Natural killer cell (primary cell): ENCODE measurements around the gene ESR2. TPM values are rescaled to one million over a fixed set of nuclear protein-coding genes. Genes with fewer than 3 reads are reported as not detected.
A peak's percentile ranks its signal among the peaks of the same experiment; 100 is the strongest.

ENCODE experiments used
- ATAC-seq, 3 donors: fragments of 150-1000 bp in 2 of 3; fragments of 200-7000 bp in 1 of 3; cut with Tn5 transposase; 1 replicate in 1 of 3; 2 replicates in 2 of 3; pipeline ENCODE4 v1.10.0; 2021; ENCODE audit warnings: mild to moderate bottlenecking in 2 of 3, moderate library complexity in 2 of 3
- DNase-seq, 2 donors: peaks; one replicate each; pipeline versions ENCODE4 v3.0.0 to v3.0.0-alpha.2; 2013 to 2021; ENCODE audit warnings: mixed read lengths in 1 of 2
- H3K27ac ChIP-seq: one replicate; pipeline ENCODE4 v1.5.1; 2013; ENCODE audit warnings: mild to moderate bottlenecking, low read length
- H3K27me3 ChIP-seq: one replicate; pipeline ENCODE4 v1.6.1; 2013; ENCODE audit warnings: low read length; ENCODE audit not compliant: control insufficient read depth, insufficient read depth
- H3K36me3 ChIP-seq: one replicate; pipeline ENCODE4 v1.6.1; 2013; ENCODE audit warnings: low read length; ENCODE audit not compliant: control insufficient read depth, insufficient read depth
- H3K4me1 ChIP-seq: one replicate; pipeline ENCODE4 v1.6.1; 2013; ENCODE audit warnings: low read length; ENCODE audit not compliant: control insufficient read depth, insufficient read depth
- H3K4me3 ChIP-seq: one replicate; pipeline ENCODE4 v1.5.1; 2013; ENCODE audit warnings: low read length
- H3K9me3 ChIP-seq: one replicate; pipeline ENCODE4 v1.6.1; 2013; ENCODE audit warnings: low read length; ENCODE audit not compliant: control insufficient read depth, insufficient read depth
- H3K27ac Mint-ChIP-seq, 2 donors: one replicate each; pipeline ENCODE4 v1.8.0; 2022; ENCODE audit warnings: mild to moderate bottlenecking in 2 of 2, mixed read lengths in 2 of 2, moderate library complexity in 1 of 2
- H3K27me3 Mint-ChIP-seq, 2 donors: one replicate each; pipeline ENCODE4 v1.8.0; 2022; ENCODE audit warnings: low read depth in 2 of 2, mixed read lengths in 2 of 2
- H3K36me3 Mint-ChIP-seq: one replicate; pipeline ENCODE4 v1.8.0; 2022; ENCODE audit warnings: mixed read lengths
- H3K4me1 Mint-ChIP-seq, 2 donors: one replicate each; pipeline ENCODE4 v1.8.0; 2022; ENCODE audit warnings: mixed read lengths in 2 of 2
- H3K4me3 Mint-ChIP-seq: one replicate; pipeline ENCODE4 v1.8.0; 2022; ENCODE audit warnings: mild to moderate bottlenecking, moderate library complexity, mixed read lengths
- H3K9me3 Mint-ChIP-seq, 2 donors: one replicate each; pipeline ENCODE4 v1.8.0; 2022; ENCODE audit warnings: mixed read lengths in 2 of 2
- CTCF ChIP-seq: fragments of 200-600 bp; IDR thresholded peaks from one replicate; pipeline ENCODE4 v1.8.0; 2022; ENCODE audit warnings: antibody characterized with exemption
- WGBS: methylation state at CpG from one replicate; pipeline ENCODE4 v1.1.7; 2013; ENCODE audit warnings: missing lambda C conversion rate; ENCODE audit not compliant: insufficient coverage; 5-methylcytosine and 5-hydroxymethylcytosine counted together
- intact Hi-C: fragments of 100-400 bp; cut with micrococcal nuclease; formaldehyde crosslinking; loops from one replicate; pipeline ENCODE4 v1.14.2; 2022
- total RNA-seq, 4 donors: library from RNA; stranded (reverse); fragments of 120-200 nt in 1 of 4; gene quantifications; one replicate each; pipeline versions ENCODE4 v1.2.3 to v1.2.4, GENCODE V29; 2013 to 2022

The ESR2 gene
- total RNA-seq, 3 donors from 2014 or later (not counting 1 experiment from before 2014, with no cell fraction given), result 0.53 TPM; not detected in 2

DNA sequence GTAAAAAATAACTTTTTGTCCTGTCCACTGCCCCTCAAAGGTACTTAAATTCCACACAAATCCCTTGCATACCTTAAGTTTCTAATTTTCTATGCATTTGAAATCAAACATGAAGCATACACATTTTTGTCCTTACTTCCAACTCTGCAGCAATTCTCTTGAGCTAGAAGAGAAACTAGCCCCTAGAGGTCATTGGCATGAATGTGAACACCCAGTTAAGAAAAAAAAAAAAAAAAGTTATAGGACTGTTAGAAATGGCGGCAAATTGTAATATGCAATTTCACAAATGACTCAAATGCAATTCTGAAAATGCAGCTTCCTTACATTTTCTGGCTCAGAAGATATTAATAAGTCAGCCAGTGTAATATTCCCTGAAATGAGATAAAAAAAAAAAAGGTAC lies 4.6 kb upstream of the ESR2 start:
- Mint-ChIP-seq H3K27ac (no peak overlapping the region), H3K27me3 (peaks cover 20 to 38% of the 10 kb centered on the region in 2 donors), H3K9me3 (no peaks in the 10 kb centered on the region), H3K4me1 (peaks cover 14 to 18% of the 10 kb centered on the region in 2 donors), H3K4me3 (no peak overlapping the region), H3K36me3 (no peaks in the 10 kb centered on the region)
- no peaks in the 10 kb centered on the region for H3K36me3 ChIP-seq
- H3K4me3 ChIP-seq, result no peak overlapping the region
- H3K9me3 ChIP-seq, result no peaks in the 10 kb centered on the region
- H3K27me3 ChIP-seq, result peaks cover 5% of the 10 kb centered on the region
- ATAC-seq (no peak), DNase-seq (no peak)
- no CpG with 5 or more reads among the region's 1 CpG for WGBS
- no peak for TF ChIP-seq CTCF
- H3K27ac ChIP-seq, result no peak overlapping the region
- peaks cover 15% of the 10 kb centered on the region for H3K4me1 ChIP-seq
- intact Hi-C loops, result no loop called here

GRCh38 chr14:64296561-64296960 lies 2.4 kb upstream of the ESR2 start:
- Mint-ChIP-seq H3K9me3 (no peaks in the 10 kb centered on the region), H3K4me1 (peaks cover 18 to 19% of the 10 kb centered on the region in 2 donors), H3K27me3 (peaks cover 30 to 40% of the 10 kb centered on the region in 2 donors), H3K27ac (no peak overlapping the region), H3K4me3 (no peak overlapping the region), H3K36me3 (no peaks in the 10 kb centered on the region)
- no peak for TF ChIP-seq CTCF
- no peak overlapping the region for H3K27ac ChIP-seq
- no peak overlapping the region for H3K4me3 ChIP-seq
- H3K27me3 ChIP-seq, result peaks cover 13% of the 10 kb centered on the region
- no peaks in the 10 kb centered on the region for H3K9me3 ChIP-seq
- H3K36me3 ChIP-seq, result no peaks in the 10 kb centered on the region
- intact Hi-C loops, result no loop called here
- H3K4me1 ChIP-seq, result peaks cover 15% of the 10 kb centered on the region
- ATAC-seq (no peak), DNase-seq (no peak)

DNA sequence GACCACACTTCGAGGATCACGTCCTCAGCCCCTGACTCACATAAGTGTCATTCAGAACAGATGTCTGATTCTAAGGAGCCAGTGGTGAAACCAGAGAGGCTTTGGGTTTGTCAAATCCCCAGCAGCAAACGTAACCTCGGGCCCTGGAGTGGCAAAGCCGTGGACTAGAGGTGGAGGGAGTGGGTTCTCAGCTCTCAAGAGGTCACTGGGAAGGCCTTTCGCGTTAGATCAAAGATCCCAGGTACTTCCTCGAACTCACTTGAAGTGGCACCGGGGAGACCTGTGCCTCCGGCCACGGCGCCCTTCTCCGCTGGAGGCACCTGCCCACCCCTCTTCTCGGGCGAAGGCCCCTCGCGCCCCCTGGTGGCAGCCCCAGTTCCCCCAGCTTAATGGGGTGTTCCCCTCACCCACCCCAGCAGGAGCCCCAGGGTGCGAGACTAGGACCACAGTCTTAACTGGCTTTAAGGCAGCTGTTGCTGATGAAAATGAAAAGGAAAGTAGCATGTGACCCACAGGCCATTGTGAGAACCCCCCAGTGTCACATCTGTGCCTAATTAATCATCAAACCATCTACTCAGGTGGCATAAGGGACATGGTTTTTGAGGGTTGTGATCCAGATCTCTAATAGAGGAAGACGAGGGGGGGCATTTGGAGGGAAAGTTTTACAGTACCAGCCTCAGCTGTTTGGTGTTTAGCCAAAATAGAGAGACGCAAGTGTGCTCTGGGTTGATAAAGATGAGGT lies 672 bp upstream of the ESR2 start:
- Histone ChIP-seq H3K4me1 (peaks cover 15% of the 10 kb centered on the region), H3K9me3 (no peaks in the 10 kb centered on the region), H3K36me3 (no peaks in the 10 kb centered on the region), H3K4me3 (peak overlapping the region; percentile 38), H3K27ac (no peak overlapping the region), H3K27me3 (peaks cover 13% of the 10 kb centered on the region)
- peak; percentile 50 for TF ChIP-seq CTCF
- peaks cover 30 to 40% of the 10 kb centered on the region in 2 donors for H3K27me3 Mint-ChIP-seq
- no peak overlapping the region for H3K27ac Mint-ChIP-seq
- peaks cover 18 to 19% of the 10 kb centered on the region in 2 donors for H3K4me1 Mint-ChIP-seq
- DNase-seq (peak; percentile 60 to 81), ATAC-seq (peak; percentile 75 to 89 (median 83))
- 5% methylated on average over 19 of the region's 20 CpGs for WGBS
- H3K9me3 Mint-ChIP-seq, result no peaks in the 10 kb centered on the region
- no peaks in the 10 kb centered on the region for H3K36me3 Mint-ChIP-seq
- intact Hi-C loops, result no loop called here
- peak overlapping the region; percentile 72 for H3K4me3 Mint-ChIP-seq

GRCh38 chr14:64292197-64292596 lies 2.0 kb downstream of the ESR2 start:
- Histone ChIP-seq H3K36me3 (no peaks in the 10 kb centered on the region), H3K4me1 (peaks cover 15% of the 10 kb centered on the region), H3K27ac (no peak overlapping the region), H3K27me3 (peaks cover 13% of the 10 kb centered on the region), H3K4me3 (no peak overlapping the region), H3K9me3 (no peaks in the 10 kb centered on the region)
- intact Hi-C loops, result no loop called here
- no peak overlapping the region for H3K27ac Mint-ChIP-seq
- no peak for ATAC-seq
- WGBS, result 89% methylated on average over 3 of the region's 3 CpGs
- peaks cover 18 to 19% of the 10 kb centered on the region in 2 donors for H3K4me1 Mint-ChIP-seq
- DNase-seq, result no peak
- no peaks in the 10 kb centered on the region for H3K36me3 Mint-ChIP-seq
- H3K9me3 Mint-ChIP-seq, result no peaks in the 10 kb centered on the region
- no peak overlapping the region for H3K4me3 Mint-ChIP-seq
- H3K27me3 Mint-ChIP-seq, result peaks cover 17 to 22% of the 10 kb centered on the region in 2 donors
- TF ChIP-seq CTCF, result no peak
